ENCODE data around the gene YIPF4.

Gene YIPF4

GRCh38 chr2:32264422-32265105 is 13.1 kb upstream of the YIPF4 start, which contains the start of gene NLRC4:
TSS of gene NLRC4 (minus strand) at chr2:32264886. CDS start at chr2:32256775, 8,111 bp downstream.
- no peak for TF ChIP-seq EP300 (IDR thresholded peaks at IDR 0.05; ENCODE audit: borderline replicate concordance)
- TF ChIP-seq YY1 (IDR thresholded peaks at IDR 0.05; ENCODE audit: low read depth): no peak
- TF ChIP-seq RAD21 (IDR thresholded peaks at IDR 0.05; ENCODE audit: low read depth): no peak
- no peak for TF ChIP-seq CREB1 (IDR thresholded peaks at IDR 0.05; ENCODE audit: low read depth)
- no peak for TF ChIP-seq MAX (IDR thresholded peaks at IDR 0.05)
- no peak for TF ChIP-seq USF1 (IDR thresholded peaks at IDR 0.05)
- TF ChIP-seq CEBPB (IDR thresholded peaks at IDR 0.05): no peak
- TF ChIP-seq ZBTB7A (IDR thresholded peaks at IDR 0.05; ENCODE audit: low read depth): no peak
- no peak for TF ChIP-seq FOXM1 (IDR thresholded peaks at IDR 0.05; ENCODE audit: borderline replicate concordance, low read depth)
- no peak for TF ChIP-seq REST (IDR thresholded peaks at IDR 0.05; ENCODE audit: low read depth)
- no peak for TF ChIP-seq TAF1 (IDR thresholded peaks at IDR 0.05; ENCODE audit: low read depth)
- TF ChIP-seq TEAD4 (IDR thresholded peaks at IDR 0.05): no peak

- TF ChIP-seq CREB1 (IDR thresholded peaks at IDR 0.05; ENCODE audit: low read depth) (no peak), TCF12 (IDR thresholded peaks at IDR 0.05; ENCODE audit: low read depth) (no peak), RAD21 (IDR thresholded peaks at IDR 0.05; ENCODE audit: low read depth) (no peak), YY1 (IDR thresholded peaks at IDR 0.05; ENCODE audit: low read depth) (no peak), ZBTB7A (IDR thresholded peaks at IDR 0.05; ENCODE audit: low read depth) (no peak), NFIC (IDR thresholded peaks at IDR 0.05) (no peak), USF1 (IDR thresholded peaks at IDR 0.05) (no peak), TAF1 (IDR thresholded peaks at IDR 0.05; ENCODE audit: low read depth) (no peak), CEBPB (IDR thresholded peaks at IDR 0.05) (no peak)
These were observed 6.6 kb upstream of the YIPF4 start for GRCh38 chr2:32271063-32271462.

- TF ChIP-seq TAF1 (IDR thresholded peaks at IDR 0.05; ENCODE audit: low read depth): no peak
- no peak for TF ChIP-seq CEBPB (IDR thresholded peaks at IDR 0.05)
- no peak for TF ChIP-seq RAD21 (IDR thresholded peaks at IDR 0.05; ENCODE audit: low read depth)
- TF ChIP-seq TEAD4 (IDR thresholded peaks at IDR 0.05): no peak
- no peak for TF ChIP-seq YY1 (IDR thresholded peaks at IDR 0.05; ENCODE audit: low read depth)
- TF ChIP-seq REST (IDR thresholded peaks at IDR 0.05; ENCODE audit: low read depth): no peak
- TF ChIP-seq TCF12 (IDR thresholded peaks at IDR 0.05; ENCODE audit: low read depth): no peak
- no peak for TF ChIP-seq NFIC (IDR thresholded peaks at IDR 0.05)
- TF ChIP-seq CREB1 (IDR thresholded peaks at IDR 0.05; ENCODE audit: low read depth): no peak
- no peak for TF ChIP-seq USF1 (IDR thresholded peaks at IDR 0.05)
- TF ChIP-seq ZBTB7A (IDR thresholded peaks at IDR 0.05; ENCODE audit: low read depth): no peak
- TF ChIP-seq EP300 (IDR thresholded peaks at IDR 0.05; ENCODE audit: borderline replicate concordance): no peak
- TF ChIP-seq FOXM1 (IDR thresholded peaks at IDR 0.05; ENCODE audit: borderline replicate concordance, low read depth): no peak
- no peak for TF ChIP-seq EGR1 (IDR thresholded peaks at IDR 0.05)
- no peak for TF ChIP-seq MAX (IDR thresholded peaks at IDR 0.05)
These were observed 5.4 kb upstream of the YIPF4 start for GRCh38 chr2:32272279-32272678.

GRCh38 chr2:32274289-32274688 is 3.4 kb upstream of the YIPF4 start:
- no peak for TF ChIP-seq TEAD4 (IDR thresholded peaks at IDR 0.05)
- TF ChIP-seq EP300 (IDR thresholded peaks at IDR 0.05; ENCODE audit: borderline replicate concordance): no peak
- no peak for TF ChIP-seq USF1 (IDR thresholded peaks at IDR 0.05)

GRCh38 chr2:32277363-32277673 is 386 bp upstream of the YIPF4 start:
- TF ChIP-seq NFIC (IDR thresholded peaks at IDR 0.05) (no peak), YY1 (IDR thresholded peaks at IDR 0.05; ENCODE audit: low read depth) (no peak), TCF12 (IDR thresholded peaks at IDR 0.05; ENCODE audit: low read depth) (no peak), EGR1 (IDR thresholded peaks at IDR 0.05) (no peak), TAF1 (IDR thresholded peaks at IDR 0.05; ENCODE audit: low read depth) (no peak), TEAD4 (IDR thresholded peaks at IDR 0.05) (no peak), REST (IDR thresholded peaks at IDR 0.05; ENCODE audit: low read depth) (no peak), RAD21 (IDR thresholded peaks at IDR 0.05; ENCODE audit: low read depth) (no peak), CEBPB (IDR thresholded peaks at IDR 0.05) (no peak), MAX (IDR thresholded peaks at IDR 0.05) (no peak), EP300 (IDR thresholded peaks at IDR 0.05; ENCODE audit: borderline replicate concordance) (no peak)
